ENCODE data around the gene RASSF10. TPM values are rescaled to one million over a fixed set of nuclear protein-coding genes. Genes with fewer than 3 reads are reported as not detected.
"Not testable (repeated sequence)": the region's sequence is repeated elsewhere in the genome, so short reads cannot be mapped to it uniquely, and the experiment has no call there.

RASSF10 gene
- total RNA-seq, 2 donors from 2014 or later = not detected

- H3K27me3 ChIP-seq (replicated peaks; ENCODE audit: insufficient read depth) = no peaks in the 10 kb centered on the region
- no peak overlapping the region for H3K27ac ChIP-seq
- no peaks in the 10 kb centered on the region for H3K36me3 ChIP-seq
- no peak for ATAC-seq (ENCODE audit: insufficient number of reproducible peaks, low FRiP score, low read depth)
- no peak for TF ChIP-seq CTCF (IDR thresholded peaks at IDR 0.05)
- H3K9me3 ChIP-seq = no peaks in the 10 kb centered on the region
- DNase-seq (ENCODE audit: low spot score) = no peak
- H3K4me1 ChIP-seq (ENCODE audit: control insufficient read depth in 1 of 2, low read depth in 2 of 2) = no peaks in the 10 kb centered on the region
- H3K4me3 ChIP-seq = no peak overlapping the region
Observed at GRCh38 chr11:13039126-13039525, 30.0 kb downstream of the RASSF10 start.

- TF ChIP-seq CTCF (IDR thresholded peaks at IDR 0.05) = no peak
- Histone ChIP-seq H3K27me3 (replicated peaks; ENCODE audit: insufficient read depth) (no peaks in the 10 kb centered on the region), H3K27ac (no peak overlapping the region), H3K4me3 (no peak overlapping the region), H3K4me1 (ENCODE audit: control insufficient read depth in 1 of 2, low read depth in 2 of 2) (no peaks in the 10 kb centered on the region), H3K9me3 (no peaks in the 10 kb centered on the region), H3K36me3 (no peaks in the 10 kb centered on the region)
- no peak for DNase-seq (ENCODE audit: low spot score)
- ATAC-seq (ENCODE audit: insufficient number of reproducible peaks, low FRiP score, low read depth) = no peak
Observed at GRCh38 chr11:13040969-13041561, 31.9 kb downstream of the RASSF10 start.

GRCh38 chr11:13042873-13043342 is 33.8 kb downstream of the RASSF10 start:
- no peaks in the 10 kb centered on the region for H3K4me1 ChIP-seq (ENCODE audit: control insufficient read depth in 1 of 2, low read depth in 2 of 2)
- H3K9me3 ChIP-seq = no peaks in the 10 kb centered on the region
- no peaks in the 10 kb centered on the region for H3K27me3 ChIP-seq (replicated peaks; ENCODE audit: insufficient read depth)
- H3K27ac ChIP-seq = no peak overlapping the region
- no peak for TF ChIP-seq CTCF (IDR thresholded peaks at IDR 0.05)
- ATAC-seq (ENCODE audit: insufficient number of reproducible peaks, low FRiP score, low read depth) (no peak), DNase-seq (ENCODE audit: low spot score) (no peak)
- H3K36me3 ChIP-seq = no peaks in the 10 kb centered on the region
- H3K4me3 ChIP-seq = no peak overlapping the region

GRCh38 chr11:13043912-13044628 is 35.0 kb downstream of the RASSF10 start:
- DNase-seq (ENCODE audit: low spot score) (no peak), ATAC-seq (ENCODE audit: insufficient number of reproducible peaks, low FRiP score, low read depth) (no peak)
- H3K4me1 ChIP-seq (ENCODE audit: control insufficient read depth in 1 of 2, low read depth in 2 of 2) = no peaks in the 10 kb centered on the region
- no peaks in the 10 kb centered on the region for H3K36me3 ChIP-seq
- no peak overlapping the region for H3K27ac ChIP-seq
- no peak overlapping the region for H3K4me3 ChIP-seq
- no peak for TF ChIP-seq CTCF (IDR thresholded peaks at IDR 0.05)
- no peaks in the 10 kb centered on the region for H3K9me3 ChIP-seq
- no peaks in the 10 kb centered on the region for H3K27me3 ChIP-seq (replicated peaks; ENCODE audit: insufficient read depth)

- DNase-seq (ENCODE audit: low spot score); H3K9me3 ChIP-seq; H3K36me3 ChIP-seq; H3K4me1 ChIP-seq (ENCODE audit: control insufficient read depth in 1 of 2, low read depth in 2 of 2); H3K27ac ChIP-seq; ATAC-seq (ENCODE audit: insufficient number of reproducible peaks, low FRiP score, low read depth); H3K27me3 ChIP-seq (replicated peaks; ENCODE audit: insufficient read depth); H3K4me3 ChIP-seq: not testable (repeated sequence)
Observed at GRCh38 chr11:13045089-13045488, 36.0 kb downstream of the RASSF10 start.

Data from thoracic aorta (tissue), 2 donors.